ENCODE results near the gene CNDP2. TPM values are rescaled to one million over a fixed set of nuclear protein-coding genes. Genes with fewer than 3 reads are reported as not detected.

The CNDP2 gene
- total RNA-seq, 1 donor from 2014 or later: 75.2 TPM

- DNase-seq (ENCODE audit: extremely low spot score, unreplicated experiment): no peak
- TF ChIP-seq CTCF (IDR thresholded peaks at IDR 0.05): no peak
- Mint-ChIP-seq H3K27me3 (ENCODE audit: unreplicated experiment) (peaks cover 70% of the 10 kb centered on the region), H3K27ac (ENCODE audit: unreplicated experiment) (no peak overlapping the region), H3K36me3 (ENCODE audit: unreplicated experiment) (no peaks in the 10 kb centered on the region), H3K9me3 (ENCODE audit: unreplicated experiment) (no peaks in the 10 kb centered on the region), H3K4me1 (ENCODE audit: unreplicated experiment) (peaks cover 6% of the 10 kb centered on the region), H3K4me3 (ENCODE audit: unreplicated experiment) (no peak overlapping the region)
Measured at GRCh38 chr18:74456017-74456348, 40.2 kb upstream of the CNDP2 start.

GRCh38 chr18:74456349-74457042 is 39.7 kb upstream of the CNDP2 start:
- Mint-ChIP-seq H3K27ac (ENCODE audit: unreplicated experiment) (no peak overlapping the region), H3K9me3 (ENCODE audit: unreplicated experiment) (no peaks in the 10 kb centered on the region), H3K4me1 (ENCODE audit: unreplicated experiment) (peaks cover 6% of the 10 kb centered on the region), H3K36me3 (ENCODE audit: unreplicated experiment) (no peaks in the 10 kb centered on the region), H3K27me3 (ENCODE audit: unreplicated experiment) (peaks cover 70% of the 10 kb centered on the region), H3K4me3 (ENCODE audit: unreplicated experiment) (no peak overlapping the region)
- TF ChIP-seq CTCF (IDR thresholded peaks at IDR 0.05): no peak
- DNase-seq (ENCODE audit: extremely low spot score, unreplicated experiment): peak; percentile 81

- no peaks in the 10 kb centered on the region for H3K36me3 Mint-ChIP-seq (ENCODE audit: unreplicated experiment)
- H3K27me3 Mint-ChIP-seq (ENCODE audit: unreplicated experiment): peaks cover 70% of the 10 kb centered on the region
- no peaks in the 10 kb centered on the region for H3K9me3 Mint-ChIP-seq (ENCODE audit: unreplicated experiment)
- DNase-seq (ENCODE audit: extremely low spot score, unreplicated experiment): peak; percentile 78
- TF ChIP-seq CTCF (IDR thresholded peaks at IDR 0.05): no peak
- peak within 1 kb of the TSS; percentile 52 for H3K4me3 Mint-ChIP-seq (ENCODE audit: unreplicated experiment)
- no peak within 1 kb of the TSS for H3K27ac Mint-ChIP-seq (ENCODE audit: unreplicated experiment)
- H3K4me1 Mint-ChIP-seq (ENCODE audit: unreplicated experiment): peaks cover 6% of the 10 kb centered on the region
Measured at GRCh38 chr18:74457043-74457724, 39.0 kb upstream of the CNDP2 start, which contains the start of gene DIPK1C. Gene DIPK1C (minus strand): TSS chr18:74457308. CDS start chr18:74457259, 49 bp downstream.

GRCh38 chr18:74457725-74458421 is 38.3 kb upstream of the CNDP2 start:
- no peak overlapping the region for H3K27ac Mint-ChIP-seq (ENCODE audit: unreplicated experiment)
- TF ChIP-seq CTCF (IDR thresholded peaks at IDR 0.05): no peak
- peak overlapping the region; percentile 38 for H3K4me3 Mint-ChIP-seq (ENCODE audit: unreplicated experiment)
- peak; percentile 82 for DNase-seq (ENCODE audit: extremely low spot score, unreplicated experiment)
- no peaks in the 10 kb centered on the region for H3K9me3 Mint-ChIP-seq (ENCODE audit: unreplicated experiment)
- H3K36me3 Mint-ChIP-seq (ENCODE audit: unreplicated experiment): no peaks in the 10 kb centered on the region
- peaks cover 6% of the 10 kb centered on the region for H3K4me1 Mint-ChIP-seq (ENCODE audit: unreplicated experiment)
- peaks cover 71% of the 10 kb centered on the region for H3K27me3 Mint-ChIP-seq (ENCODE audit: unreplicated experiment)

- H3K27ac Mint-ChIP-seq (ENCODE audit: unreplicated experiment): no peak overlapping the region
- no peak overlapping the region for H3K4me3 Mint-ChIP-seq (ENCODE audit: unreplicated experiment)
- peak; percentile 13 for TF ChIP-seq CTCF (IDR thresholded peaks at IDR 0.05)
- H3K36me3 Mint-ChIP-seq (ENCODE audit: unreplicated experiment): no peaks in the 10 kb centered on the region
- no peaks in the 10 kb centered on the region for H3K9me3 Mint-ChIP-seq (ENCODE audit: unreplicated experiment)
- peaks cover 6% of the 10 kb centered on the region for H3K4me1 Mint-ChIP-seq (ENCODE audit: unreplicated experiment)
- H3K27me3 Mint-ChIP-seq (ENCODE audit: unreplicated experiment): peaks cover 52% of the 10 kb centered on the region
- DNase-seq (ENCODE audit: extremely low spot score, unreplicated experiment): peak; percentile 57
Measured at GRCh38 chr18:74459889-74460288, 36.3 kb upstream of the CNDP2 start.
